Stimulated activated CD4-positive, alpha-beta T cell treated with anti-CD3 and anti-CD28 coated beads, Interleukin-4, amount 100 ng/mL, for 48 hours (primary cell): Measurements from ENCODE around the gene GAS7.
"Not testable (repeated sequence)": the region's sequence is repeated elsewhere in the genome, so short reads cannot be mapped to it uniquely, and the experiment has no call there.

Source experiments
- DNase-seq, 2 donors: peaks; one replicate each; pipeline ENCODE4 v3.0.0-alpha.2; 2020; ENCODE audit warnings: low read depth in 2 of 2

GAS7 gene

DNA sequence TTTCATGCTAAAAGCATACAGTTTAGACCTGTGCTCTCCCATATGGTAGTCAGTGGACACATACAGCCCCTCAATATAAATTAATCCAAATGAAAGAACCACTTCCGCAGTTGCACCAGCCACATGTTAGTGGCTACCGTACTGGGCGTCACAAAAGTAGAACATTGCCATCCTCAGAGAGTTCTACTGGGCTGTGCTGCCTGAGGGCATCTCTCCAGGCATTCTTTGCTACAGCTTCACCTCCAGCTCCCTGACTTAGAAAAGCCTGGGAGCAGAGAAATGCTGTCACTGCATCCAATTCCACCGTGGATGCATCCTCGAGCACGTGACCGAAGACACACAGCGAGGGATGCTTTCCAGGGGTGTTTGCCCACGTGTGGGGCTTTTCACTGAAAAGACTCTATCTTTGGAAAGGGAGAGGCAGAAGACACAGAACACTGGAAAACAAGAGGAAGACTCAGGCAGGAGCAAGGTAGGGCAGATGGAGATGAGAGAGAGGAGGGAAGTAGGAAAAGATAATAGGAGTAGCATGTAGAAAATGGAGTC, 86.4 kb downstream of the GAS7 start:
- no peak for DNase-seq

- no peak for DNase-seq
These were observed 89.3 kb downstream of the GAS7 start for GRCh38 chr17:10109146-10109545.

GRCh38 chr17:10107316-10108165, 90.9 kb downstream of the GAS7 start:
- DNase-seq, result no peak

DNA sequence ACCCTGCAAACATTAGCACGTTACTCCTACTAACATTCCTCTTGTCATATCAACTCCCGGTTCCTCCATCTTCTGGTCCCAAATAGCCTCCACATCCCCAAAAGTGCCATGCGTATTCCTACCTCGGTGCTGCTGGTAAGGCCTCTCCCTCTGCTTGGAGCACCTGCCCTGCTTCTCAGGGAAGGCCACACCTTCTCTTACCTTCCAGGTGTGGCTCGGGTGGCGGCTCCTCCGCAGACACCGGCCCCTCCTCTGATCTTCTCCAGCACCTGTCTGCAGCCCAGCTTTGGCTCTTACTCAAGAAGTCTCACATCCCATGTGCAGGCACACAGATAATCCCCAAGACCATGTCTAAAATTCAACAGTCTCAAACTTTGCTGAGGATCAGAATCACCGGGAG, 92.3 kb downstream of the GAS7 start:
- DNase-seq, result no peak

DNA sequence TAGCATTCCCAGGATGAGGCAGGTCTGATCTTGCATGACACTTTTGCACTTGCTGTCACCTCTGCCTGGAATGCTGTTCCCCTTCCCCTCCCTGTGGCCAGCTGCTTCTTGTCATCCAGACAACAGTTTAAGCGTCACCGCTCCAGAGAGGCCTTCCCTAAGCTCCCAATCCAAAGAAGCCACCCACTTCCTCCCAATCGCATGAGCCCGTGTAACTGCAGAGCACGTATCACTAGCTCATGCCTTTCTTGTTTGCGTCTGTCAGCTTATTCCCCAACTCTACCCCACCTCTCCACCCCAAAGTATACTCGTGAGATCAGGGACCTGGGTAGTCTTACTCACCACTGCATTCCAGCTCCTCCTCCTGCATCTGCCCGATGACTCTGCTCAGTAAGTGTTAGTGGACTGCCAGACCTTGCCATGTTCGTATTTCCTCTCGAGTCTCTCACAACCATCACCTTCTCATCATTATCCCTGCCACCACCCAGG, 92.8 kb downstream of the GAS7 start:
- DNase-seq, result no peak

DNA sequence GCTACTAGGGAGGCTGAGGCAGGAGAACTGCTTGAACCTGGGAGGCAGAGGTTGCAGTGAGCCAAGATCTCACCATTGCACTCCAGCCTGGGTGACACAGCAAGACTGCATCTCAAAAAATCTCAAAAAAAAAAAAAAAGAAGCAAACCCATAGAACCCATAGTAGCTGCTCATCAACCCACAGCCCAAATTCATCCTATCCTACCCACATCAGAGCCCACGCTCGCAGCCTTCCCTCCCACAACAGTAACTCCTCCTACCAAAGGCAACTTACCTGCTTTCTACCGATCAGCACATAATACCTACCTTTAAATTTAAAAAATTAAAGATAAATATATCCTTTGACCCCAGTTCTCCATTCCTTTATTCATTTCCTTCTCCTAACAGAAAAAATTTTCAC, 94.7 kb downstream of the GAS7 start:
- no peak for DNase-seq

DNA sequence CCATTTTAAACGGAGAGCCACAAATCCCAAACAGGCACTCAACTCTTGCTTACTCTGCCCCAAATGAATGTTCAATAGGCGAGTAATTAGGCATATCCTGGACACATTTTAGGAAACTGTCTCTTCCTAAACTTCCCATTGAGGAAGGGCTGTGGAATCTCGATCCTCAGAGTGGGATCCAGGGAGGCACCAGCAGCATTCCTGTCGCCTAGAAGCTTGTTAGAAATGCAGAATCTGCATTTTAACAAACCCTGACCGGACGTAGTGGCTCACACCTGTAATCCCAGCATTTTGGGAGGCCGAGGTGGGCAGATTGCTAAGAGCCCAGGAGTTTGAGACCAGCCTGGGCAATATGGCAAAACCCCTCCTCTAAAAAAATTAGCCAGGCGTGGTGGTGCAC, 95.6 kb downstream of the GAS7 start:
- DNase-seq, result no peak

- no peak for DNase-seq
These were observed 99.3 kb downstream of the GAS7 start for GRCh38 chr17:10099051-10099571.

GRCh38 chr17:10096596-10096995, 101.8 kb downstream of the GAS7 start:
- no peak for DNase-seq

DNA sequence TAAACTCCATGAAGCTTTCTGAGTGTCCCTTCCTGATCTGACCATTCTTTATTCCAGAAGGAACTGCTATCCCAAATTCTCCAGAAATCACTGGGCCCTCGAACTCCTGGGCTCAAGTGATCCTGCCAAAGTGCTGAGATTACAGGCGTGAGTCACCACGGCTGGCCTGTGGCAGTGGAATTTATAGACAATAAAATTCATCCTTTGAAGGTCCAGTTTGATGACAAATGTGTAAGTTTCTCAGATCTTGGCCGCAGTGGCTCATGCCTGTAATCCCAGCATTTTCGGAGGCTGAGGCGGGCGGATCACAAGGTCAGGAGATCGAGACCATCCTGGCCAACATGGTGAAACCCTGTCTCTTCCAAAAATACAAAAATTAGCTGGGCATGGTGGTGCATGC, 103.1 kb downstream of the GAS7 start:
- not testable (repeated sequence) for DNase-seq

DNA sequence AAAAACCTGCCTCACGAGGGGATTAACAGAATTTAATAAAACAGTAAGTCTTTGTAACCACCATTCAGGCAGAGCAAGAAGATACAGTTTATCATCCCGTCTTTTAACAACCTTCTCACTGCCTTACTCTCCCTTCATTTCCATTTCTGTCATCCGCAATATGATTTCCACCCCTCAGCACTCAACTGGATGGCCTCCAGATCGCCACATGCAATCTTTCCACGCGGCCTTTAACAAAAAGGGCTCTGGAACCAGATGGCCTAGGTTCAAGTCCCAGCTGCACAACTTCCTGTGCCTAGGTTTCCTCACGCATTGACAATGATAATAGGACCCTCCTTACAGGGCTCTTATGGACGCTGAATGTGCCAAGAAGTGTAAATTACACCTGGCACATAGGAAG, 103.6 kb downstream of the GAS7 start:
- no peak for DNase-seq

DNA sequence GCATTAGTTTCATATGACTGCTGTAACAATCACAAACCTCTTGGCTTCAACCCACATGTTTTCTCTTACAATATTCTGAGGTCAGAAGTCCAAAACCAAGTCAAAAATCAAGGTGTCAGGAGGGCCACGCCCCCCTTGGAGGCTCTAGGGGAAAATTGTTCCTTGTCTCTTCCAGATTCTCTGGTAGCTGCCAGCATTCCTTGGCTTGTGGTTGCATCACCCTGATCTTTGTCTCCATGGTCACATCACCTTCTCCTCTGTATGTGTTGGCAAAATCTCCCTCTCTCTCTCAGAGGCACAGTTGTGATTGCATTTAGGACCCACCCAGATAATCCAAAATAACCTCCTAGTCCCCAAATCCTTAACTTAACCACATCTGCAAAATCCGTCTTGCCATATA, 105.8 kb downstream of the GAS7 start:
- DNase-seq, result no peak

DNA sequence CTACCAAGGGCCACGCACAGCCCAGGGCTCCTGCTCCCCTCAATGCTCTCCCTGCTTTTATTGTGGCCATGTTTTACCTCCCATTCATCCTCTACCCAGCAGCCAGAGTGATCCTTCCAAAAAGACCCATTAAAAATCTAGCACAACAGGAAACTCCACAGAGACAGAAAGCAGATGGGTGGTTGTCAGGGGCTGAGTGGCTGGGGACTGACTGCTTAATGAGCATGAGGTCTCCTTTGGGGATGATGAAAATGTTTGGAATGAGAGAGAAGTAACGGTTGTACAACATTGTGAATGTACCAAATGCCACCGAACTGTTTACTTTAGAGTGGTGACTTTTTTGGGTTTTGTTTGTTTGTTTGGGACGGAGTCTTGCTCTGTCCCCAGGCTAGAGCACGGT, 107.4 kb downstream of the GAS7 start:
- DNase-seq, result no peak

- DNase-seq, result no peak
These were observed 109.1 kb downstream of the GAS7 start for GRCh38 chr17:10089196-10089804.

- DNase-seq, result no peak
These were observed 110.0 kb downstream of the GAS7 start for GRCh38 chr17:10088444-10088843.

DNA sequence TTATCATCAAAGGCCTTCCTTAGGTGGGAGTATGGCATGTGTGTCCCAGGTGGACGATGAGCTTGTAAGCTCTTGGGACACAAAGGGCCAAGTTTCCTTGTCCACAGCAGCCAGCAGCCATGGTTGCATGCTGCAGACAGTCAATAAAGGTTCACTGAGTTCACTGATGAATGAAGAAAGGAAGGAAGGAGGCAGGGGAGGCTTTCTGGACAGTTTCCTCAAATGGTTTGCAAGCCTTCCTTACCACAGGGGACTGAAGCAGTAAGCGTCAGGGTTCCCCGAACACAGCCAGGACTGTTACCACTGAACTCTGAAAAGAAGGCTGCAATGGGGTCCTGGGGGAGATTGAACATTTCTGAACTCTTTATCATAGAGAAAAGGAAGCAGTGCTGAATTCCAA, 111.1 kb downstream of the GAS7 start:
- no peak for DNase-seq

- DNase-seq, result no peak
These were observed 114.5 kb downstream of the GAS7 start for GRCh38 chr17:10083864-10084263.

DNA sequence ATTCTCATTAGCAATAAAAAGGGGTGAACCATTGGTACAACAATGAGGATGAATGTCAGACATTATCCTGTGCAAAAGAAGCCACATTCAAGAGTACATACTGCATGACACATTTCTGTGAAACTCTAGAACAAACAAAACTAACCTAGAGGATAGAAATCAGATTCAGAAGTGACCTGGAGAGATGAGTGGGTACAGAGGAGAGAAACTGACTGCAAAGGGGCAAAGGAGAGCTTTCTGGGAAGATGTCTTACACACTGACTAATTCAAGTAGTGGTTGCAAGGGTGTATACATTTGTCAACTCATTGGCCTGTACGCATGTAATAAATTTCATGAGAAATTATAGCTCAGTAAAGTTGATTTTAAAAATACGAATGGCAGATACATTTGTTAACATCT, 115.6 kb downstream of the GAS7 start:
- no peak for DNase-seq

GRCh38 chr17:10081571-10082169, 116.7 kb downstream of the GAS7 start:
- no peak for DNase-seq

DNA sequence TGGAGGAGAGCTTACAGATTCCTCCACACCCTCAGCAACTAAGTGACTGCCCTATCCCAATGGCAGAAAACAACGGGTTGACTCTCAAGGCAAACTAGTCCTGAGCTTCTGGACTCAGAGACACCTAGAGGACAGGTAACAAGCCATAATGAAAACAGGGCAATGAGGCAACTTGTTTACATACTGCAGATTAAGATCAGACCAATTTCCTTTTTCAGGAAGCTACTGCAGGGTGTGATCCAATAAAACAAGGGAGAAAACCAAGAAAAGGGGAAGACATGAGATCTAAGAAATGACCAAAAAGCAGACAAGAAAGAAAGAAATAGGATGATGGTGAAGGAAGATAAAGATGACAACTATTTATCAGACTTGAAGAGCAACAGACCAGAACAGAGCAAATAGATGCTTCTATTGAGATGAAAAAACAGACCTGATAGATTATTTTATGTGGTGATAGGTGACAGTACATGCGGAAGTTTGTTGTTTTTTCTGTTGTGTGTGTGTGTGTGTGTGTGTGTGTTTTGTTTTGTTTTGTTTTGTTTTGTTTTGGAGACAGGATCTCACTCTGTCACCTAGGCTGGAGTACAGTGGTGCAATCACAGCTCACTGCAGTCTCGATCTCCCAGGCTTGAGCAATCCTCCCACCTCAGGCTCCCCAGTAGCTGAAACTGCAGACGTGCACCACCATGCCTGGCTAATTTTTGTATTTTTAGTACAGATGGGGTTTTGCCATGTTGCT, 120.7 kb downstream of the GAS7 start:
- no peak for DNase-seq

GRCh38 chr17:10075919-10076318, 122.5 kb downstream of the GAS7 start:
- DNase-seq, result no peak

DNA sequence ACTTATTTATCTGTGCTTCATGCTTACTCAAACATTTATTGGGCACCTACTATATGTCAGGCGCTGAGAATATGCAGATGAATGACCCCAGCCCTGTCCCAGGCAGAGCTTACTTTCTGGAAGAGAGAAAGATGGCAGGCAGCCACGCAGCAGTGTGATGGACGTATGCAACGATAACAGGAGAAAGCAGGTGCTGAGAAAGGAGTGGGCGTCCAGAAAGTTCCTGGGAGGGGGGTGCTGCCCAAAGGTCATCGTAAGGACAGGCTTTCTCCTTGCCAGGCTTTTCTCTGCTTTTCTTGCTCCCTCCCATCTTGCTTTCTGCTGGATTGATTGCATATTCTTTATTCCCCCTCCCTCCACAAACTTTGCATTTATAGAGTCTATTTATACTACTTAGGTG, 124.5 kb downstream of the GAS7 start:
- DNase-seq, result no peak
